T-helper 22 cell (primary cell): ENCODE data around the gene PRKCH.

Source experiments
- DNase-seq: peaks from one replicate; pipeline ENCODE4 v3.0.0-alpha.2; 2020; ENCODE audit warnings: low read depth

PRKCH gene

DNA sequence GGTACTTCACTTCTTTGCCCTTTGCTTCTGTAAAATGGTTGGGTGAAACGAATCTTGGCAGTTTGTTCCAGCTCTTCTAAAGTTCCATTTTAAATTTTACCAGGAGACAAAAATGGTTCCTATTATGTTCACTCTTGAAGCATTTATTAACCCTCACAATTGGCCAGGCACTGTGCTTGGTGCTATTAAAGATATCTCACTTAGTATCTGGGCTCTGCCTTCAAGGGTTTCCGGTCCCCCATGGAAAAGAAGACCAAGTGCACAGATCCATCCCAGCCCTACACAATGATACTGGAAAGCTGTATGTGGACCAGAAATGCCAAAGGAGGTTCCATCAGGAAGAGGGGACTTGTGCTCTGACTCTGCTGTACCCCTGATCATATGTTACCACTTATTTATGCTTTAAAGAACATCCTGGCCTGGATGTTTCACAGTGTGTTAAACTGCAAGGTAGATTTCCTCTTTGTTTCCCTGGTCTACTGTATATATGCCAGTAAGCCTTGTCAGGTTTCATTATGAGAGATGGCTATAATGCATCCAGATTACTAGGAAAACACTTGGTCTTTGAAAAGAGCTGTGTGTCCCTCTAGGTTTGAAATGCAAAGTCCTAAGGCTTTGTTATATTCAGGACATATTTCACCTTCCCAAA is 154.8 kb downstream of the PRKCH start:
- no peak for DNase-seq

- DNase-seq = peak; percentile 66
Measured at GRCh38 chr14:61476754-61477410, 155.5 kb downstream of the PRKCH start.

DNA sequence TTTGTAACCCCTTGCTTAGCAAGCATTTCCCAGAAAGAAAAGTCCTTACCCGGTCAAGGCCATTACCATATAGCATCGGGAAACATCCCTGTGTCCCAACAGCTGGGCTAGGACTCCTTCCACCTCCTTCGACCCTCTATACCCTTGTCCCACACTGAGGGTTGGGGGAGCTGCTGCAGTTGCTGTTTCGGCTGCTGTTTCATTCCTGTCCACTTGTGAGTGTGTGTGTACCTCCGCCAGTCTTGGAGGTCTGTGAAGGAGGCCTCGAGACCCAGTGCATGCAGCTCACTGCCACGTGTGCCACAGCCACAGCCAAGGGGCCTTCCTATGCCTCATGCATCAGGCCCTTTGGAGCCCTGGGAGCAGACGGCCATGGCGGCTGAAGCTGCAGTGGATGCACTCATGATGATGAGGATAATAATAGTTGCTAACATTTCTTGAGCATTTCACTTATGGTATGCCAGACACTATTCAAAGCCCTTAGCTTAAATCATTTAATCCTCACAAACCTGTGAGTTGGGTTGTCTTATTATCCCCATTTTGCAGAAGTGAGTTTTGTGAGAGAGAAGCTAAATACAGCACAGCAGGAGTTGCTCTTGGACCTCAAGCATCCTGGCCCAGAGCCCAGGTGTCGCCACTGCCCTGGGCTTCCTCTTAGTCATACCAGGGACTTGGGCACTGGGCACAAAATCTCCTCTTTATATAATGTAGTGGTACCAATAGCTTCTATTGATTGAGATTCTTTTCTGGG is 156.5 kb downstream of the PRKCH start:
- DNase-seq = no peak

DNA sequence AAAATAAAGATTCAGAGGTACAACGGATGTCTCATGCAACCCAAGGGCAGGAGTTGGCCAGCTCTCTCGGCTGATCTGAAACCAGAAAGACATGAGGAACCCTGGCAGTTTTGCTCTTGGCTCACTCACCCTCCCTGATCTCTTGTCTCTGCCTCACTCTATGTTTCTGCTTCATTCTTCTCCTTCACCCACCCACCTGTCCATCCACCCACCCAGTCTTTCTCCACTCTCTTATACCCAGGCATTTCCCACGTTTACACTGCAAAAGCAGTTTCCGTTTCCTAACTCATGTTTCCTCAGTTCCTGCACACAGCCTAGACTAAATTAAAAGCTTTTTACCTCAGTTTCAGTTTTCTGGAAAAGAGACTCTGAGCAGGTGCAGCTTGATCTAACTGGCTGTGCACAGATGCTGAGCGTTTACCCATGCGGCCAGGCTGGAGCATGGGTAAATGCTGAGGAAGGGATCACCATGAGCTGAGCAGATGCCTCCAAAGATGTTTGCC is 157.6 kb downstream of the PRKCH start:
- DNase-seq = no peak

- DNase-seq = no peak
Measured at GRCh38 chr14:61479746-61480502, 158.5 kb downstream of the PRKCH start.

- DNase-seq = no peak
Measured at GRCh38 chr14:61480704-61481285, 159.4 kb downstream of the PRKCH start.

DNA sequence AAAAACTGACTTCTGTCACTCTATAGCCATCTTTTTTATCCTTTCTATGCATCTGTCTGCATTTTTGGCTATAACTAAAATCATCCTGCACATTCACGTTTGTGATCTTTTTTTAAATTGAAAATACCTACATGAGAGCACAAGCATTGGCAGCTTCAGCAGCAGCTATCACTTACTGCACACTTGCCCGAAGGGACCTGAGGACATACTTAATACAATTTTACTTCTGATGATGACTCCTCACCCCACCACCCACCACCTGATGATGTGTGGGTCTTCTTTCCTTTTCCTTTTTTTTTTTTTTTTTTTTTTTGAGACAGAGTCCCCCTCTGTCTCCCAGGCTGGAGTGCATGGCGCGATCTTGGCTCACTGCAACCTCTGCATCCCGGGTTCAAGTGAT is 160.3 kb downstream of the PRKCH start:
- DNase-seq = no peak

DNA sequence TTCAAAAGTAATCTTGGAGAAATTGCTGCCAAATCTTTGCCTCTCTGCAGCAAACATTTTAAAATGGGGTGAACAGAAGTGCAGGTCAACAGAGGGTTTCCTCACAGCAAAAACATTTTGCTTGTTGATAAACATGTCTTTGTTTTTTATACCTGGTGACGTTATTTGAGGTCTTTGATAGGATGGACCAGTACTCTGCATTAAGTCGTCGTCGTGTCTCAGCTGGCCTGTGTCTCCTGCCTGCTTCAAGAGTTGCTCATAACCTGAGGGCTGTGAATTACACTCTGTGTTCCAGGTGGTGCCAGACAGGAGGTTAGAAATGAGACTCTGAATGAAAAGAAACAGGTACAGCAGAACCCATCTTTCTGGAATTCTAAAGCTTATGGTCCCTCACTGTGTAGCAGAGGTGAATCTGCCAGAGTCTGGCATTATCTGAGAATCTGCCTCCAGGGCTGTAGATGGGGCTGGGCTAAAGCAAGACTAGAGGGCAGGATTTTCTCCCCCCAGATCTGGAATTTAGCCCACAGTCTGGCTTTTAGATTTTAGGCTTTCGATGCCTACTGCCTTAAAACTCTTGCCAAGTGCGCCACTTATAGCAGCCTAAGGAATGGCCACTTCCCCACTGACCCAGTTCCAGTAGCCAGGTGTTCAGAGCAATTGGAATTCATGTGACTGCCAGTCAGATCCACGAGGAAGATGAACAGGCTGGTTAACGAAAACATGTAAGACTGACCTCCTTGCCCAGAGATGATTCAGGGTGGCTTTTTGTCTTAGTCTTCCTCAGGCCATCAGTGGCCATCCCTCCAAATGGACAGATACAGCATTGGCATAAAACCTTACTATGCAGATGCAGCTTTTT is 161.2 kb downstream of the PRKCH start:
- DNase-seq = no peak

GRCh38 chr14:61483476-61483875 is 162.1 kb downstream of the PRKCH start:
- no peak for DNase-seq

DNA sequence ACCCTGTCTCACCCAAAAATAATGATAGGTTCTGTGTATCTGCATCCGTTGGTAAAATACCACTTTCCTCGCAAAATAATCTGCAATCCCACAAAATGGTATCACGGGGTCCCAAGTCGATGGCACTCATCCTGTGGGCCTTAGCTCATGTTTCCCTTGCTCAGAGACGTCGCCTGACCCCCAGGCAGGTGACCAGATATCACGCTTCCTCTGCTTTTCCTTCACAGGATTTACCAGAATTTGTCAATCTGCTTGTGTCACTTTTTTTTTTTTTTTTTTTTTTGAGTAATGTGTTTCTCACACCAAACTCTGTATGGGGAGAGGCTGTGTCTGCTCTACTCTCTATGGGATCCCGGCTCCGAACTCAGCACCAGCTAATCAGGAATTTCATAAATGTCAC is 162.7 kb downstream of the PRKCH start:
- no peak for DNase-seq

GRCh38 chr14:61484826-61485584 is 163.6 kb downstream of the PRKCH start:
- no peak for DNase-seq

DNA sequence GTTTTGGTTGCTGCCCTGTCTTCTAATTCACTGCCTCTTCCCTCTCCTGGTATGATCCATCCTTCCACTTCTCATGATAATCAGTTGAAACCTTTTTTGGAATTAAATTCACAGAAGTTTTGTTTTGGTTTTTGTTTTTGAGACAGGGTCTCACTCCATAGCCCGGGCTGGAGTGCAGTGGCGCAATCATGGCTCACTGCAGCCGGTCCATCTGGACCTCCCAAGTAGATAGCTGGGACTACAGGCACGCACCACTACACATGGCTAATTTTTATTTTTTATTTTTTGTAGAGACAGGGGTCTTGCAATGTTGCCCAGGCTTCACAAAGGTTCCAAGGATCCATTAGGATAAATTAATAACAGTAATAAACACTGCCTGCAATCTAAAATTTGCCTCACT is 164.3 kb downstream of the PRKCH start:
- DNase-seq = no peak

DNA sequence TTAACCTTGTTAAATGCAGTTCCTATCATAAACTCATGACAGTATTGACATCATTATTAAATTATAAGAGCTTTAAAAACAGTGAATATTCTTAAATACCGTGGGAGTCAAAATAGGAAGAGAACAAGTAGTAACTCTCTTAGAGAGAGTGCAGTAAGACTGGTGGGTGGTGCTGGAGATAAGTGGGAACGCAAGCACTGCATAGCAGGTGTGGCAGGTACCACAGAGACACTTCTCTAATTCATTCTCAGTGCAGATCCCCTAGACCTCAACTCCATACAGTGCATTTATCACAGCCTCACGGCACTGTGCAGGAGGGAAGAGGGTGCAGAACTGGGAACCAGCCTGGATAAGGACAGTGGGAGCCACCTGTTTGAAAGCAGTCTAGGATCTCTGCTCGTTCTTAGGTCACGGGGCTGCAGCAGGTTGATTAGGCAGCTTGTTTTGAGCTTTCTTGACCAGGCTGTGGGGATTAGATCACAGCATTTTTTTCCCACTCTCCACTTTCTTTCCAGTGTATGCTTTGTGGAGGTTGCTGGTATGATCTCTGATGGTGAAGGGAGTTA is 165.6 kb downstream of the PRKCH start:
- DNase-seq = no peak

- DNase-seq = no peak
Measured at GRCh38 chr14:61488417-61489401, 167.3 kb downstream of the PRKCH start.

DNA sequence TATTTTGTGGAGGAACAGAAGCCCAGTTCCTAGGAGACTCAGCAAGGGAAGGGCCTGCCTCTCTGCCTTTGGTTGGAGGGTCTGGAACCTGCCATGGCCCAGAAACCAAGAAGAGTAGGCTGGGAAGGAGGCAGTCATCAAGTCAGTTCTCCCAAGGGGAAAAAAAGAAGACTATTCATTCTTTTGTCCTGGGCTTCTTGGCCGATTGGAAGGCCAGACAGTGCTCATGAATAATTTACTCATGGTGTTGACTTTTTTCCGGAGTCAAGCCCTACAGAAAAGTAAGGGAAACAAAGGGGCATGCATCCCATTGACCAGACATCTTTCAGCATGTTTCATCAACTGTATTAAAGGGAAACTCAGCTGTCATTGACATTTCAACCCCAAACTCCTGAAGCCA is 168.1 kb downstream of the PRKCH start:
- DNase-seq = no peak

- DNase-seq = no peak
Measured at GRCh38 chr14:61489932-61490331, 168.6 kb downstream of the PRKCH start.

- DNase-seq = no peak
Measured at GRCh38 chr14:61491224-61491623, 169.8 kb downstream of the PRKCH start.

GRCh38 chr14:61491876-61492434 is 170.6 kb downstream of the PRKCH start:
- no peak for DNase-seq
